HG03432 (cell line): ENCODE data around the gene TMEM63C.
"Not testable (repeated sequence)": the region's sequence is repeated elsewhere in the genome, so short reads cannot be mapped to it uniquely, and the experiment has no call there.

Source experiments
- ATAC-seq: cut with Tn5 transposase; IDR thresholded peaks from one replicate; pipeline ENCODE4 v1.9.1; 2021; ENCODE audit warnings: mild to moderate bottlenecking, moderate library complexity; ENCODE audit not compliant: unreplicated experiment

The TMEM63C gene

DNA sequence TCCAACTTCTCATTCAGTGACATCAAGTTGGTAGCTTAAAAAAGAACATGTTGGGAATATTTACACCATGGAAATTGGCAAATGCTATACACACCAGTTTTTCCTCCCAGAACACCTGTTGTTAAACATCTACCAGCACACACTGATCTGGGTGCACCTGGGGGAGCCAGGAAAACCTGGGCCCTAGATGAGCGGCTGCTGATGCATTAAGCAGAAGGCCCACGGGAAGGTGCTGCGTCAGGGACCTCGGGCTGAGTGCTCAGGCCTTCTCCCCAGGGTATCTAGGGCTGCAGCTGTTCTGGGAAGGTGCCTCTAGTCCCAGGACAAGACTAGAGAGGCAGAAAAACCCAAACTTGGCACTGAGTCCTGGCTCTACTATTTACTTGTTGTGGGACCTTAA is 92.2 kb downstream of the TMEM63C start:
- ATAC-seq: no peak

DNA sequence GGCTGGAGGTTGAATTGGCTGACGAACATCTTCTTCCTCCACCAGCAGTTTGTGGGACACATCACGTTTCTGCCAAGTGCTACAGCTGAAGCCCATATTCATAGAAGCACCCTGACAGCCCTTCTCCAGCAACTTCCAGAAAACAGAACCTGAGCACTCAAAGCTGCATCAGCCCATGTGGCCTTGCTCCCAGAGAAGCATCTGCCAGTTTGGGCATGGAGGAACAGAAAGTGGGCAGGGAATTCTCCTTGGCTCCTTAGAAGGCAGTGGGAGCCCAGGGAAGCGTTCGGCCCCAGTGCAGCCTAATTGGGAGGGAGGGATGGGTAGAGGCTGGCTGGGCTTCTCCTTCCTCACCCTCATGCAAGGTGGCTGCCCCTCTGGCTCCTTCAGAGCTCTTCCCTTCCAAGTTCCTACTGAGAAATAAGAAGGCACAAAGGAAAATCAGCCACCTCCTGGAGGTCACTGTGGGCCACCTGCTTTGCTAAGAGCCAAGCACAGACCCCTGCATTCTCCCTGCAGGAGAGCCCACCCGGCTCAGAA is 93.5 kb downstream of the TMEM63C start:
- ATAC-seq: no peak

DNA sequence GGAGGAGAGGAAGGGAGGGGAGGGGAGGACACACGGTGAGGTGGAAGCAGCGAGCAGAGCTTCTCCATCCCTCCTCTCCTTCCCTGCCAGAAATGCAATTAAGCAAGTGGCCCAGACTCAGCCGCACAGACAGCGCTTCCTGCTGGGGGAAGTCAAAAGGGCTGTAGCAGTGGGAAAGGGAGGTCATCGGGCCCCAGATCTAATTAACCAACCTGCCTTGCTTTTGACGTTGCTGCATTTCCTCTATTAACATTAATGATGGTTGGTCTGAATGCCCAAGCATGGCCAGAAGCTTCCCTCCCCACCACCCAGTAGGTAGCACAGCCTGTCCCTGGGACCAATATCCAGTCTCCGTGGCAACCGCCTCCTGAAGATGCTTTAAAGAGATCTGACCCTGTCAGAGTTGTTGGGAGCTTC is 94.0 kb downstream of the TMEM63C start:
- no peak for ATAC-seq

DNA sequence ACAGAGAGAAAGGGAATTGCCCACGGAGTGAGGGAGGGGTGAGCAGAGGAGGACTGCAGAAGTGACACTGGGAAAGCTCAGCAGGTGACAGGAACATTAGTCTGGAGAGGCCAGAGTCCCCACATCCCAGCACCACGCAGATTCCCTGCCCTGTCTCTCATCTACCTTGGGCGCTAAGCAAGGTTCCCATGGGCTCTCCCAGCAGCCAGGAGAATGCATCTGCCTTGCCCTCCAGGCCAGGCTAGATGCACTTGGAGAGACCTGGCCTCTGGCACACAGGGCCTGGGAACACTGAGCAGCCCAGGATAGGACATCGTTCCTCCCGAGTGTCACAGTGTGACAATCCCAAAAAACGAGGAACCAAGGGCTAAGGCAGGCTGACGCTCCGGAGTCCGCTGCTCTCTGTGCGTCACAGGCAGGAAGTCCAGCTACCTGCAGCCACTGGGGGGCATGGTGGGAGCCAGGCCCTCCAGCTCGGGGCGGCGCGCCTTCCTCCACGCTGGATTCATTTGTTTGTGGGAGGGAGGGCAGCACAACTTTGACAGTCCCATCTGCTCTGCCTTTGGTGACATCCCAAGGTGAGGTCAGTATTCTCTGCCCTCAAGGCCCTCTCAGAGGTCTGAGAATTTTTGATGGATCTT is 94.8 kb downstream of the TMEM63C start:
- ATAC-seq: no peak

DNA sequence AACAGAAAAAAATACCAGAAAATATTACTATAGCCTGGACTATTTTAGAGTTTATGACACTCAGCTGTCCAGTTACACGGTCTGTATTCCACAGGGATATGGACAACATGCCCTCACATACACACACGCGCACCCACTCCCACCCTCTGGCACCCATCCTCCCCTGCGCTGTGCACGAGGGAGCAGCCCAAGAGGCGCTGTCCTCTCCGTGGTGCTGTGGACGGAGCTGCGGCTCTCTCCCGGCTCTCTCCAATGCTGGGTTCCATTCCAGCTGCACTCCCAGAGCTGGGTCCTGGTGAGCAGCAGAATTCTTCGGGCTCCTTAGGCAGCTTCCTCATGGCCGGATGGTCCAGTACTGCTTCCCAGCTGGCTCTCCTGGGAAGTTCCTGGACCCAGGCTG is 95.4 kb downstream of the TMEM63C start:
- no peak for ATAC-seq

DNA sequence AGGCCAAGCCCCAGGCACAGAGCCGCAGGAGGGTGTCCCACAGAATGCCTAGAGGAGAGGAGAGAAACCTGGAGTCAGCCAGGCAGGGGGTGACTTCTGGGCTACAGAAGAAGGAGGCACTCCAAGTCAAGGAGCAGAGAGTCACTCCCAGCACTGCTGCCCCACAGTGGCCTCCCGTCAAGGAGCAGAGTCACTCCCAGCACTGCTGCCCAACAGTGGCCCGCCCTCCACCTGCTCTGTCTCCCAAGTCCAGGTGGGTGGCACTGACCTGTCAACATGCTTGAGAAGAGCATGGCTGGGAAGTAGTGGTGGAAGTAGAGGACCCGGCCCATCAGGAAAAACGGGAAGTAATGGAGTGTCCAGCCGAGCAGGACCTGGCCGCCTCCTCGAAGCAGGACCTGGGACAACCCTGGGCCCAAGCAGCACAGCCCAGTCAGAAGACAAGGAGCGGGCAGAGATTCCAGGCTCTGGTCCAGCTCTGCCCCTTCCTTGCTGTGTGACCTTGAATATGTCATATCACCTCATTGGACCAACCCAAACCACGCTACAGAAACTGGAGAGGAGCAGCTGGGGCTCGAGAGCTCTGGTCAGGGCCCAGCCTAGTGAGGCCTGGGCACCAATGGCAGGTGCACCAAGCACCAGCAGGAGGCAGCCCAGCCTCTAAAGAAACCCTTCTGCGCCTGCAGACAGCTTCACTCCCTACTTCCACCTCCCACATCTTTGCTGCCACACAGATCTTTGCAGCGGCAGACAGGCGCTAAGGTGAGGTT is 97.0 kb downstream of the TMEM63C start:
- ATAC-seq: no peak

DNA sequence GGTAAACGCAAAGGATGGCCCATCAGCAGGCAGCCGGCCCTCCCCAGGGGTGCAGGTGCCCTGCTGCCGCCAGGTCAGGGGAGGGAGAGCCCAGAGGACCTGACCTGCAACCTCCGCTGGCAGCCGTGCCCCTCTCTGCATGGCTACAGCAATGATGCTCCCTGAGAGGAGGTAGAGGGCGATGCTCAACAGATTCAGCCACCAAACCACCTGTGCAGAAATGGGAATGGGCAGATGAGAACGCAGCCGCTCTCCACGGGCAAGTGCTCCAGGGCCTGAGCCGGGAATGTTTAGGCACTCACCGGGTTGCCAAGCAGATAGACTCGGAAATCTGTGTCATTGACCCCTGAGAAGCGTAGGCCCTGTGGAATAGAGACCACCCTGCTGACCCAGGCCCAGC is 98.1 kb downstream of the TMEM63C start:
- no peak for ATAC-seq

DNA sequence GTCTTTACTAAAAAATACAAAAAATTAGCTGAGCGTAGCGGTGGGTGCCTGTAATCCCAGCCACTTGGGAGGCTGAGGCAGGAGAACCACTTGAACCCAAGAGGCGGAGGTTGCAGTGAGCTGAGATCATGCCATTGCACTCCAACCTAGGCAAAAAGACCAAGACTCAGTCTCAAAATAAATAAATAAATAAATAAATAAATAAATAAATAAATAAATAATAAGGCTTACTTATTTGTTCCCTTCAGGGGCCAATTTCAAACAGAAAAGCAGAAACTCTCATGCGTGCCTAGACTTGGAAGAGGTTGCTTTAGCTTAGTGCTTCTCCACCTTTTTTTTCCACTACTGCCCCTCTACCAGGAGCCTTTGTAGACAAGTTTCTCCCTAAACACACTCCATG is 99.3 kb downstream of the TMEM63C start:
- not testable (repeated sequence) for ATAC-seq

DNA sequence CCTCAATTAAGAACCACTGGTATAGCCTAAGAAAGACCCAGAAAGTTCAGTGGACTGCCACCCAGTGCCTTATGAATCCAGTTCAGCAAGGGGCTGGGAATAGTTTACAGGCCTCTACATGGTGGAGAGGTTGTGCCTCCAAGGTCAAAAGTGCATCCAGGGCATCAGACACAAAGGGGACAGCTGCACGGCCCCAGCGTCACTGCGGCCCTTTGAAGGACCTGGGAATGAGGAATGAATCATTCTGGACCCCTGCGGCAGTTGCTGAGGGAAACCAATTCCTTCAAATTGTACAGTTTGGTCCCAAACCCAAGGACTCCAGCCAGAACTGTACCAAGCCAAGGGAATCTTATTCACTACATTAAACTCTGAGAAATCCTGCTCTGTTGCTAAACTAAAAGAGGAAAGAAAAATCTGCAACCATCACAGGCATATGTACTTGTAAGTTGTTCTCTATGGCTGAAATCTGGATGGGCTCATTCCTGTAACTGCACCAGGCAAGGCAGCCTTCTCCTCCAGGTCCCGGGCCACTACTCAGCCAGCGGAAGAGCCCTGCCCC is 100.3 kb downstream of the TMEM63C start:
- ATAC-seq: no peak

DNA sequence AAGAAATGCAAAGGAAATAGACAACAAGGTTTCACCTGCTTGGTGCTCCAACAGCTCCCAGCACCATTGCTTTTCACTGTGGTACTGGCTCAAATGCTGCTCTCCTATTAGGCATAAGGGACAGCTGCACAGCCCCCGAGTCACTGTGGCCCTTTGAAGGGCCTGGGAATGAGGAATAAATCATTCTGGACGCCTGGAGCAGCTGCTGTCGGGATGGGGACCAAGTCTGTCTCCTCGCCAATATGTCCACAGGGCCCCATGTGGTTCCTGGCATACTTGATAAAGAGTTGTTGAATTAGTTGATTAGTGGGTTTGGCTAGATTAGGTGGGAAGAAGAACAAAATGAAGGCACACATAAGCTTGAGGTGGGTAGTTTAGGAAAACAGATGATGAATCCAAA is 102.5 kb downstream of the TMEM63C start:
- no peak for ATAC-seq

DNA sequence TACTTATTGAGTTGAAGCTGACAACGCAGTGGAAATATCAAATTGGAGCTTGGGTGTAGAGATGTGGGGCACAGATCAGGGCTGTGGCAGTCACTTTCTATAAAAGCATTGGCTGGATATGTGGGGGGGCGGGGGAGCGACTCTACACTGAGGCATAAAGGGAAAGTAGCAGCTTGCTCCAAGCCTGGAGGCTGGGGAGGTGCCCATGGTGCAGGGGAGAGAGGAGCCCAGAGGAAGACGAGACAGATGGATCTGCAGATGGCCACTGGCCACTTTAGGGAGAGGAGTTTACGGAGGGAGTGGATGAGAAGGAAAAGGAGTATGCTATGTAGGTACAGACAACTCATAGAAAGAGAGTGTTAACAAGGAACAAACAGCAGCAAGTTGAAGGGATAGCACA is 102.9 kb downstream of the TMEM63C start:
- ATAC-seq: no peak

DNA sequence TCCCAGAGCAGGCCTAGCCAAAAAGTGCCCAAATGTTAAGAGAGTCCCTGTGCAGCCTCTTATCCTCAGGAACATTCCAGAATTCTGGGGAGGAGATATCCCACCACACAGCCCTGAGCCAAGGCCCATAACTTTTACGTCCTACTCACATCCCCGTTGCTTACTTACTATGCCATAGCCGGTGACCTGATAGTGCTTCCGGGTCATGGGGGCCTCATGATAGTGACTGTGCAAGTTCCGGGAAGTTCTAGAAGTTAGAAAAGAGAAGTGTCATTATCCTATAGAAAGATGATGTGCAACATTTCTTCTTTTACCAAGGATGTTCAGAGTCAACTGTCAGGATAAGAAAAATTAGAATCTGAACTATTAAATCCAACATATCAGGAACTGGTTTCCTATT is 105.0 kb downstream of the TMEM63C start:
- ATAC-seq: no peak

DNA sequence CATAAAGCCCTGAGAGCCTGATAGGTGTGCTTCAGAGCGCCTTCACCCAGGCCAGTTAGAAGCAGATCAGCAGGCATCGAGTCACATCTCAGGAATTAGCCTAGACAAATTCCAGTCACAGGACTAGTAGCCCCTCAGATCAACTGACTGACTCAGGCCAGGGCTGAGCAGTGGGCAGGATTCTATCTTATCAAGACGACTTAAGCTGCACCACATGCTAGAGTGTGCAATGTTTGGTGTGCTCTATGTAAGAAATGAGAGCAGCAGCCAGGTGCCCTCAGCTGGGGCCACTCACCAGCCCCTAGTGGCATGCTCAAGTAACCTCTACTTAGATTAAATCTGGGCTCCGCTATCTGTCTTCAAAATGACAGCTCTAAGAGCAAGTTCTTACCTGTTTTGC is 109.1 kb downstream of the TMEM63C start:
- ATAC-seq: no peak

DNA sequence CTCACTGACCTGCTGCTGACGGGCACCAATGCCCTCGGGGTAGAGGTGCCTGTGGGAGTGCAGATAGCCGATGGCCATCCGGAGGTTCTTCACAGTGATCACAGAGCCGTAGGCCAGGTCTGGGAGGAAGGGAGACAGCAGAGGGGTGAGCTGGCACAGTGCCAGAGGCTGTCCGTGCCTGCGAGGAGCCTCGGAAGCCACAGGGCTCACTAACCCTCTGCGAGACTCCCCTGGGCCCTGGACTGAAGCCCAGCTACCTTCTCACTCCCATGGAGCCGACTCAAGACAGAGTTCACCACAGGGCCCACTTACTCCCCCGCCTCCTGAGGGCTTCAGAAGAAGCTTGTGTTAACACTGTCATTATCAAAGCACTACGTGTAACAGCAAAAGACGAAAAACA is 114.6 kb downstream of the TMEM63C start:
- no peak for ATAC-seq

DNA sequence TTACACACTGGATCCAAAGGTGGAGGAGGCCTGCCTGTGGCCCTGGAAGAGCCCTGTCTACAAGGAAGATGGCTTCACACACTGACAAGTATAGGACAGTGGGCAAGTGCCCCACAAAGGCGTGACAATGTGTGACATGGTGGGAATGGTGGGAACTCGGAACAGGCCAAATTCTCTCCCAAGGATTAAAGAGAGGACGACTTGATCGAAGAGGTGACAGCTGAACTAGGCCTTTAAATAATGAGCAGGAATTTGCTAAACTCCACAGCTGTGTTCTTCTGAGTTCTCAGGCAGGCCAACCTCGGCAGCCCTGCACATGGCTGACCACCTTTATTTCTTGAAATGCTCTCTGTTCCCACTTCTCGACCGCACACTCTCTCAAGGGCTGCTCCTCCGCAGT is 115.3 kb downstream of the TMEM63C start:
- ATAC-seq: no peak

DNA sequence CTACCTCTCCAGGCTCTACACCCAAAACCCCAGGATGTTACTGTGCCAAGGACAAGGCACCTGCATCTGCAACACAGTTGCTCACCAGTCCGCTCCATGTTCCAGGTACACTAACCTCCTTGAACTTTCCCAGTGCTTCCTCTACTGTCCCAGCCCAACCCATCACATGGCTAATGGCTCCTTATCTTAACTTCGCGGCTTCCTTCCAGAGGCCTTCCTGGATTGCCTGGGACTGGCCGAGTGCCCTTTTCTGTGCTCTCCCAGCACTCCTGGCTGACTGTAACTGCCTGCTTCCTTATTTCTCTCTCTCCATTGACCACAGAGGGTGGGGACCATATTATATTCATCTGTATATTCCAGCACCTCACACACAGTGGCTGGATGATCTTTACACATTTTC is 118.2 kb downstream of the TMEM63C start:
- no peak for ATAC-seq

DNA sequence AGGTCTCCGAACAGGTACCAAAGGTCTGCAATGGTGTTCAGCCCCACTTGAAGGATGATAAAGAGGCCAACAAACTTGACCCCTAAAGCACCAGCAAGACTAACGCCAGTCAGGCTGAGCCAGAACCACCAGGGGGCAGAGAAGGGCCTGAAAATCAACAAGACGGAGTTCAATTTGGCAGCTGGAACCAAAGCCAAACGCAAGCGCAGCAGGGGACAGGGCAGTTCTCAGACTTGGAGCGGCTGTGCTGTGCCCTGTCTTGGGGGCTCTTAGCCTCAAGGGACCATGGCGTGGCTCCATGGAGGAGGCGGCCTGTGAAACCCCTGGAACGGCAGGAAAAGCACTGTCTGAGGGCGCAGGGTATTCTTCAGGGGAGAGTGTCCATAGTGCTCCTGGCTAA is 119.5 kb downstream of the TMEM63C start:
- ATAC-seq: peak; percentile 57

DNA sequence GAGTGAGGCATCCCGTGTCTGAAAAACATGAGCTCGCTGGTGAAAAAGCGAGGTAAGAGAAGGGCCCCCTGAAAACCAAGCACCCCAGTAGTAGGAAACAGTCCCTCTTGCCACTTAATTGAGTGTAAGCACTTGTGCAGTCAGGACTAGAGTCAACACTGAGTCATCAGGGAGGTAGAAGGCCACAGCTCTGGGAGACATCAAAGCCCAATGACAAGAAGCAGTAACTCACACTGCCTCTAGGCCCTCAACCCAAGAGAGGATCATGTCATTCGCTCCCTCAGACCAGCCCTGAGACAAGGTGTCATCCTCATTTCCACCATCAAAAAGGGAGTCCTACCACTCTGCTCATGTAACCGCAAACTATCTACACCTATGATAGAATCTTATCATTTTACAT is 121.3 kb downstream of the TMEM63C start:
- ATAC-seq: no peak

DNA sequence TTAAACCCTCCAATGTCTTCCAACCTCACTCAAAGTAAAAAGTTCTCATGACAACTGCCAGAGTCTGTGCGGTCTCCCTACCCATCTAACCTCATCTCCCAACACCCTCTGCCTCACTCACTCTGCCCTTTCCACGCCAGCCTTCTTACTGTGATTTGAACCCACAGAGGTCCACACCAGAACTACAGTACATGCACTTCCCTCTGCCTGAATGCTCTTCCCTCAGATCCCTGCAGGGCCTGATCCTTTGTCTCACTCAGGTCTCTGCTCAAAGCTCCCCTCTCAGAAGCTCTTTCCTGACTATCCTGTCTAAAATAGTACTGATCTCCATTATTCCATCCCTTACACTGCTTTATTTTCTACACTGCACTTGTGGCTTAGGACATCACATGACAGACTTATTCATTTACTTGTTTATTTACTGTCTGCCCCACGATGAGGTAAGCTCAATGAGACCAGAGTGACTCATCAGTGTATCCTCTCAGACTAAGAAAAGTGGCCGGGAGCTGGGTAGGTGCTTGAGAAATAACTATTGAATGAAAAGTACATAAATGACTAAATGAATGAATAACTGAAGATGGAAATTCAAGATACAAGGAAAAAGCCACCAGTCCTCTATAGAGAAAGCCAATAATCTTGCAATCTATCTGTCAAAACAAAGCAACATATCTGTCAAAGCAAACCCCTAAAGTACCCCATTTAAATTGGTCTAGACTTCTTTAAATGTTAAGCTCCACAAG is 122.0 kb downstream of the TMEM63C start:
- ATAC-seq: peak; percentile 65

DNA sequence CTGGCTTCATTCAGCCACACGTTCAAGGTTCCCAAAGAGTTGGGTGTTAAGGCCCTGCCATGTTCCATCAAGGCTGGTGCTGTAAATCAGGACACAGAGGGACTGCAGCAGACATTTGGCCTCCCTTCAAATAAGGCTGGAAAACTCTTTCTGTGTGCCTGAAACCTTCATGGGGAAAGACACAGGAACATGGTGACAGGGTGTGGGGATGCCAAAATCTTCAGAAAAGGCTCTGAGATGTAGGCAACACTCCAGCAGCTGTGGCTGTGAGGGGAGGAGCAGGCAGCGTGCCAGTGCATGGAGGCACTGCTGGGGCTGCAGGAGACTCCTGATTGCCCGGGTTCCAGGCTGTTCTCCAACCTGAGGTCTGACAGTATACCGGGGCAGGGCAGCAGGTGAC is 124.1 kb downstream of the TMEM63C start:
- no peak for ATAC-seq

DNA sequence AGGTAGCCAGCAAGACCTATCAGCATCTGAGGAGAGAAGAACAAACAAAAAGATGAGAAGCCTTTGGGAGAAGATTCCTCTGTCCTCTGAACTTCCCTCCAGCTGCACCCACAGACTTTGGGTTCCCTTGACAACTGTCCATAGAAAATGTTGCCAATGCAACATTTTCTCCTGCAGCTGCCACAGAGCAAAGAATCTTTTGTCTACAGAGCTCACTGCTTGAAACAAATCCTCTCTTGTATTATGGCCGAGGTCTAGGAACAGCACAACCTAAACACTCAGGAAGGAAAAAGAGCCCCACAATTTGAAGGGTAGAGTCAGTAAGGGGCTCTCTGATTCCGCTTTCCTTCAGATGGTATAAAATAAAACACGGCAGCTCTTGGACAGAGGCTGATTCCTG is 124.8 kb downstream of the TMEM63C start:
- no peak for ATAC-seq
